Jurkat, Clone E6-1 (cell line): Measurements from ENCODE around the gene ATF7.

Source experiments
- DNase-seq: peaks from one replicate; pipeline ENCODE4 v3.0.0-alpha.2; 2011; ENCODE audit warnings: low read depth, low spot score
- H3K4me3 ChIP-seq: 2 replicates; pipeline ENCODE4 v1.5.1; 2011; ENCODE audit warnings: mild to moderate bottlenecking, low read length, control low read depth, moderate library complexity

Gene ATF7

GRCh38 chr12:53507603-53507885, 118.6 kb downstream of the ATF7 start:
- no peak overlapping the region for H3K4me3 ChIP-seq
- no peak for DNase-seq

GRCh38 chr12:53506881-53507602, 119.1 kb downstream of the ATF7 start, which contains the start of gene NPFF:
Gene NPFF (minus strand): TSS chr12:53507484. CDS start chr12:53507474, 10 bp downstream.
- no peak for DNase-seq
- H3K4me3 ChIP-seq: no peak within 1 kb of the TSS

- no peak for DNase-seq
- H3K4me3 ChIP-seq: no peak overlapping the region
These were observed 119.8 kb downstream of the ATF7 start for GRCh38 chr12:53506450-53506785.

GRCh38 chr12:53505555-53506449, 120.4 kb downstream of the ATF7 start:
- no peak for DNase-seq
- H3K4me3 ChIP-seq: no peak overlapping the region

GRCh38 chr12:53505086-53505485, 121.1 kb downstream of the ATF7 start:
- H3K4me3 ChIP-seq: no peak overlapping the region
- no peak for DNase-seq

- no peak overlapping the region for H3K4me3 ChIP-seq
- no peak for DNase-seq
These were observed 121.9 kb downstream of the ATF7 start for GRCh38 chr12:53504004-53504920.

DNA sequence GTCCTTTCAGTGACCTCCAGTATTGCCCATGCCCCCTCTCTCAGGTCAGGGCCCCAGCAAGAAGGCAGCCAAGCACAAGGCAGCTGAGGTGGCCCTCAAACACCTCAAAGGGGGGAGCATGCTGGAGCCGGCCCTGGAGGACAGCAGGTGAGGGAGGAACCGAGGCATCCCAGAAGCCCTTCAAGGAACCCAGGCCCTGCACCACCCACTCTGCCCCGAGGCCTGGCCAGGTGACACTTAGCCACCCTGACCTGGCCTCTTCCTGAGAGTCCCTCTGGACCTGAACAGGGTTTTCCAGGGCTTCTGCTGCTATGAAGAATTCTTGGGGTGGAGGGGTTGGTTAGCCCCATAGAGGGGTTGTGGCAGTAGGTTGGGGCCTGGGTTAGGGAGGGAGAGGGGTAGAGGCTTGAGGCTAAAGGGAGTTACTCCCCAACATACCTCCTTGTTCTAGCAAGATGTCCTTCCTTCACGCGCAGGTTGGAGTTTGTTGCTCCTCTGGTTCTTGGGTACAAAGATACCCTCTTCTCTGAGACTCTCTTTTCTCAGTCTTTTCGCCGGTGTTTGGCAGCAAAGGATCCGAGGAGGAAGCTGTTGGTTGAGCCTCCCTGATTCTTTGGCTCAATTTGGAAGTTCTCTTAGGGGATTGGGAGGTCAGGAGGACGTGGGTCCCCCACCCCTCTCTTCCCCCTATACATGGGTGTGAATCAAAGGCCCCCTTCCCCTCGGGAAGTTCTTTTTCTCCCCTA, 123.0 kb downstream of the ATF7 start:
- no peak overlapping the region for H3K4me3 ChIP-seq
- DNase-seq: no peak

DNA sequence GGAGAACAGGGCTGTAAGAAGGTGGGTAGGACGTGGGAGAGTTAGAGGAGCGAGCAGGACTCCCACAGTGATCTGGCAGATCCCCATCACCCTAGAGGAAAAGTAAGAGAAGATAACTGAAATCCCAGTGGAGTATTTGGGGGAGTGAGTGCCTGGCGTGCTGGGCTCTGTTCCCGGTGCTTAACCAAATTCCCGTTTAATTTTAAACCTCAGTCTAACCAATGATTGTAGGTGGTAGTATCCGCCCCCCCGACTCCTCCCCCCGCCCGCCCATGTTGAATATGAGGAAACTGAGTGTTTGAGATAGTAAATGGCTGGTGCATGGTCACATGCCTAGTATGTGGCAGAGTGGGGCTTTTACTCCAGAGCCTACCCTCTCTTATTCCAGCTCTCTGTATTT, 123.9 kb downstream of the ATF7 start:
- DNase-seq: no peak
- peak overlapping the region; percentile 100 for H3K4me3 ChIP-seq

GRCh38 chr12:53501615-53502181, 124.5 kb downstream of the ATF7 start:
- DNase-seq: no peak
- H3K4me3 ChIP-seq: peak overlapping the region; percentile 100

DNA sequence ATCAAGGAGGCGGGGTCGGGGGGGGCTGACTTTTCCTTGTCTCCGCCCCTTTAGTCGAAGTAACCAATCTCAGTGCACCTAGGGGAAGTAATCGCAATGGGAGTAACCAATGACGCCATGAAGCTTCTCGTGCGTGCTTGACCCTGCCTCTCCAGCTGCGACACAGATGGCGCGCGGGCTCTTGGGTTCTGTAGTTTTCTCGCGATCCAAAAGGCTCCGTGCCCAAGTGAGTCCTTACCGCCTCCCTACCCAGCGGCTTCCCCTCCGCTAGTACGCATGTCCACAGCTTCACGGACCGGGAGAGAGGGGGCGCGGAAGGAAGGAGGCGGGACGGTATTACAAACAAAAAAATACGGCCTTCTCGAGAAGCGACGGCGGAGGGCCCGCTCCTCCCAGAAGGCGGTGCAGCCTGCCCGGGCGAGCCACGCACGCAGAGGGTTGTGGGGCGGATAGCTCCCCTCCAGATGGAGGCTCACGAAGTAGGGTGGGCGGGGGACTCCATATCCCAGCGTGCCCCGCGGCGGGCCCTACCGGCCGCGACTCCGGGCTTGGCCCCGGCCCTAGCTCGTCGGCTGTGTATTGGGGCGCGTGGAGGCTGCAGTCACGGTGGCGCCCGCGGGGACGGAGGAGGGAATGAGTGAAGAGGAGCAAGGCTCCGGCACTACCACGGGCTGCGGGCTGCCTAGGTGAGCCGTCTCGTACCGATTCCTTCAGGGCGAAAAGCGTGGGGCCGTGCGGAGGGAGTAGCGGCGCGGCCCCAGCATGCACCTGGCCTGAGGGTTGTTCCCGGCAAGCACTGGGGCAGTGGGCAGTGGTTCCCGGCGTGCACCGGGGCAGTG, 125.2 kb downstream of the ATF7 start, which contains the start of gene TARBP2:
Gene TARBP2 (plus strand): TSS at position 508 of the 839 bp plus-strand sequence. CDS start 126 bp downstream, at position 634.
- DNase-seq: peak; percentile 99
- peak within 1 kb of the TSS; percentile 100 for H3K4me3 ChIP-seq

- H3K4me3 ChIP-seq: peak overlapping the region; percentile 100
- DNase-seq: no peak
These were observed 125.9 kb downstream of the ATF7 start for GRCh38 chr12:53500142-53500775.

- DNase-seq: no peak
- H3K4me3 ChIP-seq: peak within 1 kb of the TSS; percentile 100
These were observed 126.7 kb downstream of the ATF7 start, which contains the start of gene MAP3K12 for GRCh38 chr12:53499266-53500141. Gene MAP3K12 (minus strand): TSS chr12:53499458. CDS start chr12:53487391, 12,067 bp downstream.

GRCh38 chr12:53498235-53498630, 127.9 kb downstream of the ATF7 start:
- no peak overlapping the region for H3K4me3 ChIP-seq
- no peak for DNase-seq

GRCh38 chr12:53497461-53497860, 128.7 kb downstream of the ATF7 start:
- DNase-seq: no peak
- no peak overlapping the region for H3K4me3 ChIP-seq

DNA sequence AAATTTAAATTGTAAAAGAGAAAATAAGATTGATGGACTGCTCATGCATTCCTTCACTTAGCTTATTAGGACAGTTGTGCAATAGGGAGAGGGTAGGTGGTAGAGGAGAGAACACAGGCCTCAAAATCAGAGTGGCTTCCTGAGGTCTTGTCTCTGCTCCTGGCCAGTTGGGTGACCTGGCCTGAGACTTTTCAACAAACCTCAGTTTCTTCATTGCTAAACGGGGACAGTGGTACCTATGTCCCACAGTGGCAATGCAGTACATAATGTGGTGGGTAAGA, 129.5 kb downstream of the ATF7 start:
- H3K4me3 ChIP-seq: no peak overlapping the region
- DNase-seq: no peak
